ENCODE results near the gene DIDO1.

DIDO1 gene

GRCh38 chr20:62926229-62927127, at the start of gene DIDO1:
TSS of gene DIDO1 (minus strand) at chr20:62926505.
- DNase-seq, result peak; percentile 85

- no peak for DNase-seq
Observed at GRCh38 chr20:62975251-62975760, 49.0 kb upstream of the DIDO1 start.

- DNase-seq, result no peak
Observed at GRCh38 chr20:62972845-62973745, 46.8 kb upstream of the DIDO1 start.

GRCh38 chr20:62971950-62972844, 45.9 kb upstream of the DIDO1 start:
- DNase-seq, result peak; percentile 56

GRCh38 chr20:62971211-62971949, 45.1 kb upstream of the DIDO1 start:
- DNase-seq, result no peak

GRCh38 chr20:62970307-62971210, 44.3 kb upstream of the DIDO1 start:
- no peak for DNase-seq

GRCh38 chr20:62969939-62970306, 43.6 kb upstream of the DIDO1 start:
- no peak for DNase-seq

GRCh38 chr20:62969179-62969760, 43.0 kb upstream of the DIDO1 start:
- DNase-seq, result no peak

- no peak for DNase-seq
Observed at GRCh38 chr20:62968378-62969178, 42.3 kb upstream of the DIDO1 start.

GRCh38 chr20:62967628-62968351, 41.5 kb upstream of the DIDO1 start:
- DNase-seq, result no peak

GRCh38 chr20:62967149-62967501, 40.8 kb upstream of the DIDO1 start:
- no peak for DNase-seq

GRCh38 chr20:62966212-62967148, 40.2 kb upstream of the DIDO1 start:
- DNase-seq, result no peak

GRCh38 chr20:62965363-62965771, 39.1 kb upstream of the DIDO1 start:
- no peak for DNase-seq

GRCh38 chr20:62964700-62965099, 38.4 kb upstream of the DIDO1 start:
- no peak for DNase-seq

- DNase-seq, result no peak
Observed at GRCh38 chr20:62963614-62964397, 37.5 kb upstream of the DIDO1 start.

- no peak for DNase-seq
Observed at GRCh38 chr20:62962891-62963613, 36.7 kb upstream of the DIDO1 start.
